ENCODE results near the gene FRAT1.
"Not testable (repeated sequence)": the region's sequence is repeated elsewhere in the genome, so short reads cannot be mapped to it uniquely, and the experiment has no call there.

Gene FRAT1

DNA sequence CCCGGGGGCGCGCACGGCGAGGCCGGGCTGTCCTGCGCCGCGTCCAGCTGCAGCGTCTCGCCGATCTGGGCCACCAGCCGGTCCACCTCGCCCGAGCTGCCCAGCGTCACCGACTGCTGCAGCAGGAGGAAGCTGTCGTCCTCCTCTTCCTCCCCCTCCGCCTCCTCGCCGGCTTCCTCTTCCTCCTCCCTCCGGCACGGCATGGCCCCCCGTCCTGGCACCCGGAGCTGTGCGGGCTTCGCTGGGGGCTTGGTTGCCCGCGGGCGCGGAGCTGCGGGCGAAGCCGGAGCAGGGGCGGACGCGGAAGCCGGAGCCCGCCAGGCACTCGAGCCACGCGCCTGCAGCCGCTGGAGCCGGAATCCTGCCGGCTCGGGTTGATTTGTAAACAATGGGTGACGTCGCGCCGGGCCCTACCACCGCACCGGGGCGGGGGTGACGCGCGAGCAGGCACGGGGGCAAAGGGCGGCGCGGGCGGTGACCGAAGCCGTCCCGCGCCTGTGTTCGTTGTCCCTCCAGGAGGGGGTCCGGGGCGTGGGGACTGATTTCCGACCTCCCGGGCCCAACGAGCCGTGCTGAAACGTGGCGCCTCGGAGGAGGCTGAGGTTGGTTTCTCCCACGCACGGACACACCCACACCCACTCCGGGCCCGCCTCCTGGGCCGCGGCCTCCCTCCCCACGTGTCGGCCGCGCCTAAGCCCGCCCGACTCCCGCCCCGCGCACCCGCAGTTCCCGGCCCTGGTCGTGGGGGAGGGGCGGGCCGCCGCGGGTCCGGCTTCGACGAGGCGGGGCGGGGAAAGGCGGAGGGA, 15.5 kb downstream of the FRAT1 start, which contains the start of gene FRAT2:
TSS of gene FRAT2 (minus strand) at position 360 of the 806 bp plus-strand sequence. CDS start at position 203, 157 bp downstream.
- DNase-seq (ENCODE audit: low read depth in 2 of 2, low spot score in 1 of 2) = peak; percentile 71 to 75

DNA sequence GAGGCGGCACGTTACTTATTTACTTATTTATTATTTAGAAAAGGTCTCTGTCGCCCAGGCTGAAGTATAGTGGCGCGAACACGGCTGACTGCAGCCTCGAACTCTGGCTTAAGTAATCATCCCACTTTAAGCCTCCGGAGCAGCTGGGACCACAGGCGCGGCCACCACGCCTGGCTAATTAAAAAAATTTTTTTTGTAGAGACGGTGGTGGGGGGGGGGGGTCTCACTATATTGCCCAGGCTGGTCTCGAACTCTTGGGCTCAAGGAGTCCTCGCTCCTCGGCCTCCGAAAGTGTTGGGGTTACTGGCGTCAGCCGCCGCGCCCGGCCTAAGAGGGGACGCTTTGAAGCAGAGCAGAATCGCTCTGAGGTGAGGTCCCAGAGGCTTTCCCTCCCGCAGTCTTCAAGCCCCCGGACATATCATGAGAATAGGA, 16.1 kb downstream of the FRAT1 start:
- no peak for DNase-seq (ENCODE audit: low read depth in 2 of 2, low spot score in 1 of 2)

DNA sequence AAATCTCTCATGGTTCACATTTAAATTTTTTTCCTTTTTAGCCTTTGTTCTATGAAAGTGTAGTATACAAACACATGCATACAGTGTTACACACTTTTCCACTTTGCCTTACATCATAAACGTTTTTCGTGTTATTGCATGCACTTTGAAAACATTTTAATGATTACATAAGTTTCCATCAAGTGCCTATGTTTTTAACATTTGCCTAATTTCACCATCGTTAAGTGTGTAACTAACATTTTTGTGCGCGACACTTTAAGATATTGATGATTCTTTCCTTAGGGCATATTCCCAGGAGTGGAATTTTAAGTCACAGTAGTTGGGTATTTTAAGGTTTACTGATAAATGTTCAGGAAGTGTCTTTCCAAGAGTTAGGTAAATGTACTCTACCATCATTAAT, 16.9 kb downstream of the FRAT1 start:
- DNase-seq (ENCODE audit: low read depth in 2 of 2, low spot score in 1 of 2) = no peak

DNA sequence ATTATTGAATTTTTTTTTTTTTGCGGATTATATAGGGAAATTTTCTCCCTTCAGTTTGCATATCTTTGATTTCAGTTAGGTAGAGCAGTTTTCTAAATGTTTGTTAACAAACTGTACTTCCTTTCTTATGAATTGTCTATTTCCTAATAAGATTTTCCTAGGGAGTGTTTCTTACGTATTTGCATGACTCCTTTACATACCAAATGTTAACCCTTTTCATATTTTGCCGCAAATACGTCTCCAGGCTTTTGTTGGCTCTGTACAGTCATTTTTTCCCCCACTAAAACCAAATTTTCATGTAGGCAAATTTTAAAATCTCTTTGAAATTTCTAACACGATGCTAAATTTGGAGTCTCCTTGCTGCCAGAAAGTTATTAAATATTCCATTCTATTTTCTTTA, 17.4 kb downstream of the FRAT1 start:
- DNase-seq (ENCODE audit: low read depth in 2 of 2, low spot score in 1 of 2) = no peak

DNA sequence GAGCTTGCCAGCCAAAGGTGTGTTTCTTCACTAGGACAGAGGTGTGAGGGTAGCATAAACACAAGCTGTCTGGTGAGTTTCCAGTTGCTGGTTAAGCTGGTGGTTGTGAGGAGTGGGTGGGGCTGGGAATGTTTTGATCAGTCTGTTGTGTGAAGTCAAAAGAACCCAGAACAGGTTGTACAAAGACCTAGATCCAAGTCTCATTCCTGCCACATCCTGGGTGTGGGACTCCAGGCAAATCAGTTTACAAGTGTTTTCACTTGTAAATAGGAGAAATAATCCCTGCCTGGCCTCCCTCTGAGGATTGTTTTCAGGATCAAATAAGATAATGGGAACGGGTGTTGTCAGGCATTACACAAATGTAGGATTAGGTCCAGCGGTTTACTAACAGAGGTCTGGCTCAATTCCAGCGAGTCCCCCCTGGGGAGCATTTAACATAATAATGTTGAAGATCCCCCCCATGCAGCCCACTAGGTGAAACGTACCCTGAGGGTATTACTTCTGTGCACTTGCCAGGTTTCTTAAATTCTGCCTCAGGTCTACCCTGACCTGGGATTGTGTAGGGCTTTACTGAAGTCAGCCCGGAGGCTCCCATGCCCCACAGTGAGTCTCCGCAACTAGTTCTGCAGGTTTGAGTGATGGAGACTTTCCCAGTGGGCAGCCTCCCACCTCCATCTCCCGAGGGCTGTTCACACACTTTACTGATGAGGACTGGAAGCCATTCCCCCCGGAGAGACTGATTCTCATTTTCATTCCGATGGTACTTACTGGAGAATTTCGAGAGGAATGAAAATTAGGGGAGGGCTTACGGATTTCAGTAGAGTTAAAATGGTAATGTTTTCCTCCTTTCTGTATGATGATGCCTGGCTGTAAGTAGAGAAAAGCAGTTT, 18.1 kb downstream of the FRAT1 start:
- no peak for DNase-seq (ENCODE audit: low read depth in 2 of 2, low spot score in 1 of 2)

DNA sequence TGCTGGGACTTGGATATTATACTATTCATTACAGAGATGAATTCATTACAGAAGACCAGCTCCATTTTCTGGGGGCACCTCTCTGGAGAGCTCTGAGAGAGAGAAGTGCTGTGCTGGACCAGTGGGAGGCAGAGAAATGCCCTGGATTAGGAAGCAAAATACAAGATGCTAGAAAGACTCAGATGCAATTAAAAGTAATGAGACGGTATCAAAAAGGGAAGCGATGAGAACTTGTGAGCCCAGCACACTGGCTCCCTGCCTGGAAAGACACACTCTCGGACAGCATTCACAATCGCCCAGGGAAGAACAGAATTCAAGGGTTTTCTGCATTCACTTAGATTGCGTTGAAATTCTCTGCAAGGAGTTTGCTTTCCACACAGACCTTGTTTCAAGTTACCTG, 19.0 kb downstream of the FRAT1 start:
- no peak for DNase-seq (ENCODE audit: low read depth in 2 of 2, low spot score in 1 of 2)

DNA sequence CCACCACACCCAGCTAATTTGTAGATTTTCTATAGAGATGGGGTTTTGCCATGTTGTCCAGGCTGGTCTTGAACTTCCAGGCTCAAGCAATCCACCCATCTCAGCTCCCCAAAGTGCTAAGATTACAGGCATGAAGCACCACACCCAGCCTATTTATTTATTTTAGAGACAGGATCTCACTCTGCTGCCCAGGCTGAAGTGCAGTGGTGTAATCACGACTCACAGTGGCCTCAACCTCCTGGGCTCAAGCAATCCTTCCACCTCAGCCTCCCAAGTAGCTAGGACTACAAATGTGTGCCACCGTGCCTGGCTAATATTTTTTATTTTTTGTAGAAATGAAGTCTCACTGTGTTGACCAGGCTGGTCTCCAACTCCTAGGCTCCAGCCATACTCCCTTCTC, 22.3 kb downstream of the FRAT1 start:
- no peak for DNase-seq (ENCODE audit: low read depth in 2 of 2, low spot score in 1 of 2)

DNA sequence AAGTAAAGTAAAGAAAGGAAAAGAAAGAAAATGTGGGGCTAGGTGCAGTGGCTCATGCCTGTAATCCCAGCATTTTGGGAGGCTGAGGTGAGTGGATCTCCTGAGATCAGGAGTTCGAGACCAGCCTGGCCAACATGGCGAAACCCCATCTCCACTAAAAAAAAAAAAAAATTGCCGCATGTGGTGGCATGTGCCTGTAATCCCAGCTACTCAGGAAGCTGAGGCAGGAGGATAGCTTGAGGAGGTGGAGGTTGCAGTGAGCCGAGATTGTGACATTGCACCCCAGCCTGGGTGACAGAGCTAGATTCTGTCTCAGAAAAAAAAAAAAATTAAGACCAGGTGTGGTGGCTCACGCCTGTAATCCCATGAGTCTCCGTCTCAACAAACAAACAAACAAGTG, 24.6 kb downstream of the FRAT1 start:
- not testable (repeated sequence) for DNase-seq (ENCODE audit: low read depth in 2 of 2, low spot score in 1 of 2)

DNA sequence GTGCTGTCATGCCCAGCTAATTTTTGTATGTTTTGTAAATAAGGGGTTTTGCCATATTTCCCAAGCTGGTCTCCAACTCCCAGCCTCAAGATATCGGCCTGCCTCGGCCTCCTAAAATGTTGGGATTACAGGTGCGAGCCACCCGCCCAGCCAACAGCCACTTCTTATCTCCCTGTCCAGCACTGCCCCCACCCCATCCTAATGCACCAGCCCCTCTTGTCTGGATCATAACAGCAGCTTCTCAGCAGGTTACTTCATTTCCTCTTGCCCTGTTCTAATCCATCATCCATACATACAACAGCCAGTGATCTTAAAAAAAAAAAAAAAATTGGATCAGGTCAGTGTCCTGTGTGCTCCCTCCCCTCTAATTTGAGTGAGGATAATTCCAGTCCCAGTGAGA, 28.2 kb downstream of the FRAT1 start:
- DNase-seq (ENCODE audit: low read depth in 2 of 2, low spot score in 1 of 2) = no peak

DNA sequence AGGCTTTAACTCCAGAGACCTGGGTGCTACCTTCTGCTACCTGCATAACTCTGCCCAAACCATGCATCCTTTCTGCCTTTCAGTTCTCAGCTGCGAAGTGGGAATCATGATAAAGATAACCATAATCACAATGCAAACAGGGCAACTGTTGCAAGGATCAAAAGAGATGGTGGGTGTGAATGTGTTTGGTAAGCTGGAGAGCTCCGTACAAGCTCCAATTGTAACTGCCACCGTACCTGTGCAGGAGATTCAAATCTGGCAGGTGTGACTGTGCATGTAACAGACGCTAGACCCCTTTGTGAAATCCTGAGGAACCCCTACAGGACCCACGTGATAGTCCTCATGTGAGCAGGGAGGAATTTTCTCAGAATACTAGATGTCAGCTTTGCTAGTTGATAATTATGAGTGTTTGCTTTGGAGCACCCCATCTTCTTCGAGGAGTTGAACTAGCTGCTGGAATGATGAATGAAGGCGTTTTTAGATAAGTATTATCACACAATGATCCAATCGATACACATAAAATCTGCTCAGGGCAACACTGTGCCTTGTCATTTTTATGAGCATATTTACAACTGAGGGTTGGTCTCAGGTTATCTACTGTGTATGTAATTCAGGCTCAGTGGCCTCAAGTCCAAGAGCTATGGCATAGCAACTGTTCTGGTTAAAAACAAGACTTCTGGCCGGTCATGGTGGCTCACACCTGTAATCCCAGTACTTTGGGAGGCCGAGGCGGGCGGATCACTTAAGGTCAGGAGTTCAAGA, 30.9 kb downstream of the FRAT1 start:
- no peak for DNase-seq (ENCODE audit: low read depth in 2 of 2, low spot score in 1 of 2)

DNA sequence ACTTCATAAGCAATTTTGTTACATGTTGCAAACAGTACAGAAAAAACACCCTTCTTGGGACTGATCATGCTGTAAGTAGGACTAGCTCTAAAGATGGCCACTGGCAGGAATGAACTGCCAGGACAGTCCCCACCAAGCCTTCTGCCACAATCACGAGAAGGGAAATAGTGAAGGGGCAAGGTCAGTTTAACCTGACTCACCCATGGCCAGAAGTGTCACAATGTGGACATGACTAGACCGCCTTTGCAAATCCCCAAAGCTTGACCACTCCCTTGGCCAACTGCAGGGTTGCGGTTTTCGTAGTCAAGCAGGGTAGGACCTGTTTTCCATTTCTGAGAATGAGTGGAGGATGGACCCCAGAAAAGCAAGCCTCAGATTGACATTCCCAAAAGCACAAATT, 34.9 kb downstream of the FRAT1 start:
- no peak for DNase-seq (ENCODE audit: low read depth in 2 of 2, low spot score in 1 of 2)

DNA sequence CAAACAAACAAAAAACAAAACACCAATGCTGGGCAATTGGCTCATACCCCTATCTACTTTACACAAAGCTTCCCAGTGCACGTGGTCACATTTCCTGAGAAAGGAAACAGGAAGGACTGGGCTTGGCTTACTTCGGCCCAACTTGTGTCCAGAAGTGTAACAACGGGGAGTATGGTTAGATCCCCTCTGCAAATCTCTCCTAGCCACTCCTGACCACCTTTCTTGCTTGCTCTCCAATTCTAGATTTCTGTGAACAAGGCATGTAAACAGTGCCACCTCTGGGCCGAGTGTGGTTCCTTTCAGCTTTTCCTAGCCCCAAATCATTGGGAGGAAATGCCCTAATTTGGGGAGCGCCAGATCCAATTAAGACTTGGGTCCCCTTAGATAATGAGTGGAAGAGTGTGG, 36.5 kb downstream of the FRAT1 start:
- DNase-seq (ENCODE audit: low read depth in 2 of 2, low spot score in 1 of 2) = no peak

DNA sequence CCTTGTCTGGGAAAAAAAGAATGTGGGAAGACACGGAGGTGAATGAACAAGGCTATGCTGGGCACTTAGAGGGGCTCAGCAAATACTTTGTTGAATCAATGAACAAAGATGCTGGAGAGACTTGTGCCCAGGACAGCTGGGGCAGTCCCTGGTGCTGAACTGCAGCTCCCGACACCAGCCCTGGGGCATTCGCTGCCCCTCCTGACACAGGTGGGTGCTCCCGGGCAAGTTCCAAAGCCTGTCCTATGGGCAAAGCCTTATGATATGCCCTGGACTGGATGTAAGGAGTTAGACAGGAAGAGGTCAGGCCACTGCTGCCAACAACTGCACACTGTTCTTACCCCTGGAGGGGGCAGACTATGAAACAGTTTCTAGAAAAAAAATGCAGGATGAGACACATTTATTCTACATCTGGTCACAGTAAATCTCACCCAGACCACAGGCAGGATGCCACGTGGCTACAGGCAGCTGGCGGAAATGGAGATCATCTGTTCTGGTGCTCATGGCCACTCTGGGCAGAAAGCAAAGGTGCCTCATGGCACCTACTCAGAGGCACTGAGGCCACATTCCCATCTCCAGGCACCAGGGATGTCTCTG, 37.3 kb downstream of the FRAT1 start:
- peak in 1 of 2 donors; percentile 12 for DNase-seq (ENCODE audit: low read depth in 2 of 2, low spot score in 1 of 2)

DNA sequence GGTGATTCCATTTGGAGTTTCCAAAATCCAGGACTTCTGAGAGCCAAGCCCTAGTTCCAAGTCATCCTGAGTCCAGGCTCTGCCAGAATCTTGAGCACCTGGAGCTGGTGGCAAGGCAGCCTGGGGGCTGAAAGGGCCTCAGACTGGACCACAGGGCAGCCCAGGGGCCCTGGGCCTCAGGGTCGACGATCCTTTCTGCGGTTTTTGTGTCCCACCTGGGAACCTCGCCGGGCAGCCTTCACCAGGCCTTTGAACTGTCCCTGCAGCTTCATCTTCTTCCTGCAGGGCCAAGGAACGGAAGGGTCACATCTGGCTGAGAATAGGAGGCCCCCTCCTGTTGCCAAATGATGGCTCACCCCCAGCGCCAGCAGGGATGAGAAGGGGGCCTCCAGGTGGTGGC, 37.8 kb downstream of the FRAT1 start:
- no peak for DNase-seq (ENCODE audit: low read depth in 2 of 2, low spot score in 1 of 2)

DNA sequence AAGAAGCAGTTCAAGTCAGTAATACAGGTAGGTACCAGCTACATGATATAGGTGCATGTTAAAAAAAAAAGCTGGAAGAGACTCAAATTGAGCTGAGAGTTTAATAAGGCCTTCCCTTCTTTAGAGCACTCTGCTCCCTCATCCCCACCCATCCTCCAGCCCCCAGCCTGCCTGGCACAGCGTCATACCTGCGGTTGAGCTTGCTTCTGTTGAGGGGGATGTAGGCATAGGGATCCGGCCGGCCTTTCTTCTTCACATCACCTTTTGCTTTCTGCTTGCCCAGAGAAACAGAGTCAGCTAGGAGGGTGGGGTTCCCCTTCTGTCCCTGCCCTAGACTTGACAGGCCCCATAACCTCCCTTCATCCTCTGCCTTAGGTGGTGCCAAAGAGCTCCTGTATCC, 39.3 kb downstream of the FRAT1 start:
- DNase-seq (ENCODE audit: low read depth in 2 of 2, low spot score in 1 of 2) = no peak

DNA sequence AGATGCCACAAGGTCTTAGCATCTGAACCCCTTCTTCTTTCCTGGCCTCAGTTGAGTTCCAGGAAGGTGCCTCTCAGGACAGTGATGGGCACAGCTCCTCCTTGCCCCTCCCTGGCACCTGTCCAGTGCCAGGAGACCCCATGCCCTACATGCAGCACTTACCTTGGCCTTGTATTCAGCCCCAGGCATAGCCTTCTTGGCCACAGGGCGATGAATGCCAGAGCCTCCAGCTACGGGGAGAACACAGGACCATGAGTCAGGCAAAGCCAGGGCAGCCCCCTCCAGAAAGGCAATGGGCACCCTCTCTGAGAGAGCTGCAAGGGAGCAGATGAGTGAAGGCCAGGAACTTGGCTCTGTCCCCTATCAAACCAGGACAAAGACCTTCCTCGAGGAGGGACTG, 39.7 kb downstream of the FRAT1 start:
- no peak for DNase-seq (ENCODE audit: low read depth in 2 of 2, low spot score in 1 of 2)

DNA sequence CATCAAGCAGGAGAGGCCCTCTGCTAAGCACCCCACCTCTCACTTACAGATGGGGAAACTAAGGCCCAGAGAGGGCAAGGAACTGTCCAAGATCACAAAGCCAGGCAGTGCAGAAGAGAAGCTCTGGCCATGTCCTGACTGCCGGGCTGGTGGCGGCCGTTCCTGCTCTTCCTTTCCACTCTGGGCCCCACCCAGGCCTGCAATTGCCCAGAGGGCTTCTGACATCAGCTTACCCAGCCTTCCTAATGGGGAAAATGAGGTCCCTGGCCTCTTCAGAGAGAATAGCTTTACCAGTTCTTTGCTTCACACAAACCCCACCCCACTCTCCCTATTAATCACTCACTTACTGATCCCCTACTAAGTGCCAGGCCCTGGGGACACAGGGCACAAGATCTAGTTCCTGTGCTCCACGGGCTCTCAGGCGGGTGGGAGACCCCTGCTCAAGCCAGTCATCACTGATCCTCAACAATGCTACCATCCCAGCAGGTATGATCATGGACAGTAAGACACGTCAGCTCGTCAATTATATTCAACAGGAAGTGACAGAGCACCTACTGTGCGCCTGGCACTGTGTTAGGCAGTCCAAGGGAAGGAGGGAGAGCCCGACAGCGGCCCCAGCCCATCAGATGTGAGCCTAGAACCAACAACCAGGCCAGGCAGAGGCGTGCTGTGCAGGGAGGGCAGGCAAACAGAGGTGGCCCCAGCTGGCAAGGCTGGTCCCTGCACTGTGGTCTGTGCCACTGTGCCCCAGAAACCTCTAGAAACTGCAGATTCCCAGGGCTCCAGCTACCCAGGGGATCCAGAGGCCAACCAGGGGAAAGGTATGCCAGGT, 41.9 kb downstream of the FRAT1 start:
- no peak for DNase-seq (ENCODE audit: low read depth in 2 of 2, low spot score in 1 of 2)

DNA sequence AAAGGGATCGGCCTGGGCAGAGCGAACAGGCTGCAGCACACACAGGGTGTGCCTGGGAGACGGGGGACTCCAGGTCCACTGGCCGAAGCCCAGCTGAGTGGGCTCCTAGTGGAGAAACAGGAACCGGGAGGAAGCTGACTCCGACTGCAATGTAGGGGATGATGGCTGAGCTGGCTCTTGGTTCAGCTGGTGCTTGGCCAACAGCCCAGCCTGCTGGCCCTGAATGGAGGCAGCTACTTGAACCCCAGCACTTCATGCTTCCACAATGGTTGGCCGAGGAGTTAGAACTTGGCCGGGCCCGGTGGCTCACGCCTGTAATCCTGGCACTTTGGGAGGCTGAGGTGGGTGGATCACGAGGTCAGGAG, 42.4 kb downstream of the FRAT1 start:
- no peak for DNase-seq (ENCODE audit: low read depth in 2 of 2, low spot score in 1 of 2)

DNA sequence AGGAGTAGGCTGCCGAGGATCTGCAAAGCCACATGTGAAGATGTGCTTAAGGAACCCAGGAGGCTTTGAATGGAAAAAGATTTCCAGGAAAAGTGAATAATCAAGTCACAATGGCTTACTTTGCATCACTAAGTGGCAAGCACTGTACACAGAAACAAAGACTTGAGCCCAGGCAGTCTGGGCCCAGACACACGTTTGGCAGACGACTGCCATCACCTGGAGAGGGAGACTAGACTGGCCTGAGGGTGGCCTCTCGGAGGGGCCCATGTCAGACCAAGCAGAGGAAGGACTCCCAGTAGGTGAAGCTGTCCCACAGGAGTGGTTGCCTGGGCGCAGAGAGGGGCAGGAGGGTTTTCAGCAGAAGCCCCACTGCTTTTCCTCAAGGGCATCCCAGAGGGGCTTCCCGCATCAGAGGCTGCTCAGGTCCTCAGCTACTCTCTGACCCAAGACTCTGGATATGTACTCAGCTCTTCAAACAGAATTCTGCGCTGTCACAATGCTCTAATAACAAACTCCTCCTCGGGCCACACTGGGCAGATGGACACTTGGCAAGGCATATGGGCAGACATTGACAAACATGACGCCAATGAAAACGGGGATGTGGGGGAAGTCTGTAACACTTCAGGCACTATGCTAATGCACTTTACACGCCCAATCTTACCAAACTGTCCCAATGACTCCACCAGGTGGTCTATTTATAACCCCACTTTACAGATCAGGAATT, 43.4 kb downstream of the FRAT1 start:
- DNase-seq (ENCODE audit: low read depth in 2 of 2, low spot score in 1 of 2) = no peak

DNA sequence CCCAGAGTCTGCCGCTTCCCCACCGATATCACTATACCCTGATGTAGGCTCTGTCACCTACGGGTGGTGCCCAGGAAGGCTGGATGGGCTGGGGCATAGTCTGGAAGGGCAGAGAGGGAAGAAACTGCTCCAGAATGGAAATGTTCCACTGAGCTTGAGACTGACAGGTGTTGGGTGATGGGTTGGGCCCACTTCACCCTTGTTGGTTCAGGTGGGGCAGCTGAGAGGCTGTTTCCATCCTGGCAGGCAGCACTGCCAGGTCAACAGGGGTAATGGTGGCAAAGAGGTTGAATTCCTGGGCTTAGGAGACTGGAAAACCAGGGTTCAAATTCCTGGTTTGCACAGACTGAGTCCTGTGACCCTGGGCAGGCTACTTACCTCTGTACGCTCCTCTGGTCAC, 44.0 kb downstream of the FRAT1 start:
- DNase-seq (ENCODE audit: low read depth in 2 of 2, low spot score in 1 of 2) = no peak

Measured in stimulated activated CD8-positive, alpha-beta memory T cell treated with anti-CD3 and anti-CD28 coated beads, Interleukin-4, amount 100 ng/mL, for 1 hour (primary cell).